H54 (cell line): ENCODE data around the gene LRBA.
"Not testable (repeated sequence)": the region's sequence is repeated elsewhere in the genome, so short reads cannot be mapped to it uniquely, and the experiment has no call there.

Experiments used
- DNase-seq: peaks from one replicate; pipeline ENCODE4 v3.0.0; 2011; ENCODE audit warnings: low spot score, mixed read lengths; ENCODE audit not compliant: insufficient read length
- FAIRE-seq: peaks from 3 replicates; lab custom pipeline; 2011; peaks lifted over from hg19 to GRCh38; lab: Jason Lieb, UNC
- POLR2A ChIP-seq: IDR thresholded peaks from 2 replicates; pipeline ENCODE4 v1.6.1; 2011; ENCODE audit warnings: low read depth, mild to moderate bottlenecking, low read length

LRBA gene

GRCh38 chr4:151014521-151015458 is at the start of gene LRBA:
TSS of gene LRBA (minus strand) at chr4:151015284. CDS start at chr4:151014642, 642 bp downstream.
- TF ChIP-seq POLR2A, result no peak
- FAIRE-seq (no peak), DNase-seq (peak; percentile 38)

GRCh38 chr4:151063143-151063542 is 48.1 kb upstream of the LRBA start:
- not testable (repeated sequence) for DNase-seq, FAIRE-seq

GRCh38 chr4:151055539-151055938 is 40.5 kb upstream of the LRBA start:
- TF ChIP-seq POLR2A, result no peak
- DNase-seq (no peak), FAIRE-seq (no peak)

GRCh38 chr4:151052785-151053184 is 37.7 kb upstream of the LRBA start:
- no peak for FAIRE-seq
- no peak for TF ChIP-seq POLR2A
- DNase-seq, result no peak

- DNase-seq (no peak), FAIRE-seq (no peak)
- TF ChIP-seq POLR2A, result no peak
Observed at GRCh38 chr4:151049430-151049884, 34.4 kb upstream of the LRBA start.

GRCh38 chr4:151048913-151049312 is 33.8 kb upstream of the LRBA start:
- TF ChIP-seq POLR2A, result no peak
- DNase-seq, result no peak
- no peak for FAIRE-seq

GRCh38 chr4:151046609-151047008 is 31.5 kb upstream of the LRBA start:
- FAIRE-seq (no peak), DNase-seq (no peak)
- TF ChIP-seq POLR2A, result no peak

GRCh38 chr4:151045907-151046306 is 30.8 kb upstream of the LRBA start:
- DNase-seq, result no peak
- FAIRE-seq, result no peak
- no peak for TF ChIP-seq POLR2A

- DNase-seq, result no peak
- no peak for FAIRE-seq
- no peak for TF ChIP-seq POLR2A
Observed at GRCh38 chr4:151043803-151044515, 28.9 kb upstream of the LRBA start.

GRCh38 chr4:151039733-151040132 is 24.6 kb upstream of the LRBA start:
- FAIRE-seq (no peak), DNase-seq (no peak)
- TF ChIP-seq POLR2A, result no peak

- FAIRE-seq, result no peak
- DNase-seq, result no peak
- TF ChIP-seq POLR2A, result no peak
Observed at GRCh38 chr4:151038452-151039157, 23.5 kb upstream of the LRBA start.

GRCh38 chr4:151035911-151036310 is 20.8 kb upstream of the LRBA start:
- FAIRE-seq (no peak), DNase-seq (no peak)
- TF ChIP-seq POLR2A, result no peak

- no peak for FAIRE-seq
- no peak for DNase-seq
- TF ChIP-seq POLR2A, result no peak
Observed at GRCh38 chr4:151035328-151035727, 20.2 kb upstream of the LRBA start.

GRCh38 chr4:151034829-151035228 is 19.7 kb upstream of the LRBA start:
- DNase-seq, result no peak
- no peak for FAIRE-seq
- no peak for TF ChIP-seq POLR2A
